GM12864 (cell line): Measurements from ENCODE around the gene POU1F1.

ENCODE experiments used
- DNase-seq: peaks from one replicate; pipeline ENCODE4 v3.0.0-alpha.2; 2011; ENCODE audit warnings: low read depth
- H3K4me3 ChIP-seq: 2 replicates; pipeline ENCODE4 v1.5.1; 2011; ENCODE audit warnings: mild to moderate bottlenecking, low read depth, low read length, control low read depth
- CTCF ChIP-seq: IDR thresholded peaks from 2 replicates; pipeline ENCODE4 v1.5.1; 2011; ENCODE audit warnings: low read depth, mild to moderate bottlenecking, moderate library complexity, low read length, control low read depth, inconsistent platforms; ENCODE audit errors: missing control alignments

Gene POU1F1

GRCh38 chr3:87276484-87276883 lies at the start of gene POU1F1:
Gene POU1F1, minus strand, starts transcription at chr3:87276584. Its CDS starts 122 bp downstream, at chr3:87276462.
- no peak for TF ChIP-seq CTCF
- H3K4me3 ChIP-seq = no peak within 1 kb of the TSS
- no peak for DNase-seq

- H3K4me3 ChIP-seq = no peak overlapping the region
- TF ChIP-seq CTCF = no peak
- no peak for DNase-seq
Observed at GRCh38 chr3:87324609-87325008, 48.2 kb upstream of the POU1F1 start.

- no peak for TF ChIP-seq CTCF
- no peak overlapping the region for H3K4me3 ChIP-seq
- DNase-seq = no peak
Observed at GRCh38 chr3:87320756-87321626, 44.6 kb upstream of the POU1F1 start.

GRCh38 chr3:87318617-87319021 lies 42.2 kb upstream of the POU1F1 start:
- no peak for DNase-seq
- TF ChIP-seq CTCF = no peak
- no peak overlapping the region for H3K4me3 ChIP-seq

GRCh38 chr3:87317779-87318178 lies 41.4 kb upstream of the POU1F1 start:
- no peak overlapping the region for H3K4me3 ChIP-seq
- DNase-seq = no peak
- TF ChIP-seq CTCF = no peak

GRCh38 chr3:87313641-87314040 lies 37.3 kb upstream of the POU1F1 start:
- no peak overlapping the region for H3K4me3 ChIP-seq
- DNase-seq = no peak
- TF ChIP-seq CTCF = no peak

GRCh38 chr3:87311309-87311708 lies 34.9 kb upstream of the POU1F1 start:
- no peak for TF ChIP-seq CTCF
- no peak overlapping the region for H3K4me3 ChIP-seq
- DNase-seq = no peak
